ENCODE measurements around the gene GFAP. TPM values are rescaled to one million over a fixed set of nuclear protein-coding genes. Genes with fewer than 3 reads are reported as not detected.

GFAP gene
- not detected for total RNA-seq

DNA sequence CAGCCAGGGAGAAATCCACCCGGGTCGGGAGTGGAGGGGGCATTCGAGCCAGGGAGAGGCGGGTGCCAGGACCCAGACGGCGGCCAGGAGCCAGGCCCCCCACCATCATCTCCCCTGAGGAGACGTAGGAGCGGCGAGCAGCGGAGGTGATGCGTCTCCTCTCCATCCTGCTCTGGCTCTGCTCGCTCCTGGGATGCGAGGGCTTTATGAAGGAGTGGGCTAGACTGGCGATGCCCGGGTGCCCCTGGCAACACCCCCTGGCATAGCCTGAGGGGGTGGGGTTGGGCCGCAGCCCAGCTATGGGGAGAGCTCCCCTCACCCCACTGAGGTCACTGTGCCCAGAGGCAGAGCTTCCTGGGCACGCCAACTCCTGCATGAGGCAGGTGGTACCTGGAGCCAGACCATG, at the start of gene GFAP:
Gene GFAP, minus strand, starts transcription at position 180 of the 406 bp plus-strand sequence. Its CDS starts 14 bp downstream, at position 166.

DNA sequence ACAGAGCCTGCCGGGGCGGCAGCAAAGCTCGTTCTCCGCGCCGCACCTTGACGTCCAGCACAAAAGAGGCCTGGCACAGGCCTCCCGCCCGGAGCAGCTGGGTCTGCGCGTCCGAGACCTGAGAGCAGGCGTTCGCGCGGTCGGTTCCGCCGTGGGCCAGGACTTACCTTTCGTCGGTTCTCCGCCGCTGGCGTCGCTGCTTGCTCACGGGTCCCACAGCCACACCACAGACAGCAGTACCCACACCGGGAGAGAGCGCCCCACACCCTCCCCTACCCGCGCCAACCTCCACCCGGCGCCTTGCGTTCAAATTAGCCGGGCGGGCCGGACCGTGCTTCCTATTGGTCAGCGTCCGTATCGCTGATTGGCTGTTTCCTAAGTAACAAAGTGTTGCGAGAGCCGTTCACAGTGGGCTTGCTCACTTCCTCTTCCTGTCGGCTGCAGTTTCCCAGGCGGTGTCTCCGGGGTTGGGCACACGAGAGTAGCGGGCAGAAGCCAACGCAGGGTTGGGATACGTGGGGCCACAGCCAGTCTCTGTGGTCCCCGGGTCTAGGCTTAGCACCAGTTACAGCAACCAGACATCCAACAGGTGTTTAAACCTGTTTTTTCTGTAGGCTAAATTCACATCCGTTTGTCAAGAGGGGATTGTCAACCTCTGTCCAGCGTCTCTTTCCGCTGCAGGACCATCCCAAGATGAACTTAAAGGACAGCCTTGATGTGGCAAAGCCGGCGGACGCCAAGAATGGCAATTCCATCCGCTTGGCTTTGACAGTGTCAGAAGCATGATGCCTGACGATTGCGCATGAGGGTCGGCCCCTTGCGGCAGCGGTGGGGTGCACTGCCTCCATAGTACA, 32.4 kb upstream of the GFAP start, which contains the start of gene KIF18B:
Gene KIF18B, minus strand, starts transcription at position 313 of the 854 bp plus-strand sequence. CDS start 11,429 bp downstream, outside the sequence.

DNA sequence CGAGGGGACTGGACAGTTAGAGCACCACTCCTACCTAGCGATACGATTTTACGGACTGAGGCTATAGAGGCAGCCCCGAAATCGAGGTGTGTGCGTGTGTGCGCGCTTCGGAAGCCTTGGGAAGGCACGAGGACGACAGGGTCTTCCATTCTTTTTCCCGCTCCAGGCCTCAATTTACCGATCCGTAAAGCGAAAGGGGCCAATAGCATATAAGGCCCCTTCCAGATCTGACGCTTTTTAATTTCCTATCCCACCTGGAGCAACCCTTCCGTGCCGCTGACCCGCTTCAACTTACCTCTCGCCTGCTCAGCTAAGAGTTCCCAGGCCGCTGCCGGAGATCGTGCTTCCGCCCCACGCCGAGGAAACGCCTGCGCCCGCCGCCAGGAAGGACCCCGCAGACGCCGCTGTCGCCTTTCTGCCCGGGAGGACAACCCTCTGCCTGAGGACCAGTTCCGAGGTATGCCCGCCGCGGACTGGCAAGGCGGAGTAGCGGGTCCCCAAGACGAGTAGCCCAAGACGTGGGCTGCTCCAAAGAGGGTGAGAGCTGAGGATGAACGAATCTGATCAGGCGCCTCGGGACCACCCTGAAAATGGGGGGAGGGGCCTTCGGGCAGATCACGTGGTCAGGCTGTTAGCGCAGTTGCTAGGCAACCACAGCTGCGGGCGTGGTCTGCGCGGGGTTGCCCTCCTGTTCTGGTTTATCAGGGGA, 16.1 kb downstream of the GFAP start, which contains the start of gene EFTUD2:
Gene EFTUD2, minus strand, starts transcription at position 372 of the 709 bp plus-strand sequence. CDS start 4,924 bp downstream, outside the sequence.

Small RNA genes lying within 50 kb of the gene (small RNA-seq; reads per million reads assigned to genes)
- gene CCDC103 (0 reads per million in 2 donors), gene MIR6783 (2.3 to 2.4 reads per million in 2 donors), gene RN7SL405P (0 reads per million in 2 donors)

Other genes starting within 250 kb of the GFAP start
- 10 to 100 TPM; 51.6 to 78.3 TPM for gene CCDC43, start 225.7 kb downstream of the GFAP start, total RNA-seq
- 10 to 100 TPM in 1 of 2 donors, 1 to 10 TPM in 1; 8.9 to 17.0 TPM for gene DBF4B, start 206.8 kb downstream of the GFAP start, total RNA-seq
- gene ADAM11, start 156.5 kb downstream of the GFAP start, total RNA-seq = 1 to 10 TPM in 1 of 2 donors, under 1 TPM in 1; 1.00 to 2.1 TPM
- gene GJC1, start 85.2 kb downstream of the GFAP start, total RNA-seq = 10 to 100 TPM; 10.3 to 24.3 TPM
- not detected for gene HIGD1B, start 67.6 kb downstream of the GFAP start, total RNA-seq
- gene EFTUD2, start 16.1 kb downstream of the GFAP start, total RNA-seq = 100 to 1,000 TPM in 1 of 2 donors, 10 to 100 TPM in 1; 93.9 to 131 TPM
- gene KIF18B, start 32.3 kb upstream of the GFAP start, total RNA-seq = 10 to 100 TPM in 1 of 2 donors, 1 to 10 TPM in 1; 3.8 to 13.3 TPM
- under 1 TPM; under 0.01 to 0.33 TPM for gene C1QL1, start 52.8 kb upstream of the GFAP start, total RNA-seq
- 10 to 100 TPM; 29.3 to 46.0 TPM for gene DCAKD, start 136.1 kb upstream of the GFAP start, total RNA-seq
- 100 to 1,000 TPM in 1 of 2 donors, 10 to 100 TPM in 1; 80.9 to 100 TPM for gene NMT1, start 145.8 kb upstream of the GFAP start, total RNA-seq
- 10 to 100 TPM; 15.8 to 27.6 TPM for gene PLCD3, start 217.0 kb upstream of the GFAP start, total RNA-seq
- 10 to 100 TPM in 1 of 2 donors, 1 to 10 TPM in 1; 5.0 to 11.4 TPM for gene ACBD4, start 220.2 kb upstream of the GFAP start, total RNA-seq
- gene HEXIM1, start 233.0 kb upstream of the GFAP start, total RNA-seq = 10 to 100 TPM; 12.0 to 14.0 TPM
- gene HEXIM2, start 246.4 kb upstream of the GFAP start, total RNA-seq = 10 to 100 TPM; 11.7 to 13.4 TPM